Uterus (tissue), 2 donors: Measurements from ENCODE around the gene TARBP2.

Experiments
- CTCF ChIP-seq, 4 experiments: fragments of 200-600 bp in 2 of 4; fragments of 450-650 bp in 2 of 4; sonication (generic) in 2 of 4; IDR thresholded peaks; one replicate each; pipeline ENCODE4 v1.5.1; 2016 to 2019; ENCODE audit warnings: antibody characterized with exemption in 4 of 4, mild to moderate bottlenecking in 2 of 4, moderate library complexity in 1 of 4
- POLR2A ChIP-seq, 2 donors: fragments of 450-650 bp; IDR thresholded peaks; one replicate each; pipeline ENCODE4 v1.6.1; 2016; ENCODE audit warnings: antibody characterized with exemption in 2 of 2, mild to moderate bottlenecking in 1 of 2, moderate library complexity in 1 of 2

- TF ChIP-seq CTCF (IDR thresholded peaks at IDR 0.05), result no peak
- TF ChIP-seq POLR2A (IDR thresholded peaks at IDR 0.05), result no peak
Observed at GRCh38 chr12:53506881-53507602, 6.0 kb downstream of the TARBP2 start, which contains the start of gene NPFF.
